Activated CD8-positive, alpha-beta T cell treated with anti-CD3 and anti-CD28 coated beads for 36 hours (primary cell): ENCODE data around the gene DGKB. TPM values are rescaled to one million over a fixed set of nuclear protein-coding genes. Genes with fewer than 3 reads are reported as not detected.

ENCODE experiments used
- ATAC-seq: fragments of 200-7000 bp; cut with Tn5 transposase; one replicate; pipeline ENCODE4 v1.10.0; 2021; ENCODE audit warnings: mild to moderate bottlenecking, moderate library complexity
- CTCF ChIA-PET: fragments of 350-600 bp; sonication (Branson Sonifier 250); formaldehyde crosslinking; loops from one replicate; lab custom pipeline; 2021; ENCODE audit warnings: antibody characterized with exemption; lab: Charles Lee
- POLR2A ChIA-PET: fragments of 350-600 bp; sonication (Branson Sonifier 250); formaldehyde crosslinking; loops from one replicate; lab custom pipeline; 2021; ENCODE audit warnings: antibody characterized with exemption; lab: Charles Lee
- DNase-seq: peaks from one replicate; pipeline ENCODE4 v3.0.0-alpha.2; 2020
- H3K27ac Mint-ChIP-seq: one replicate; pipeline ENCODE4 v1.8.0; 2021; ENCODE audit warnings: mild to moderate bottlenecking, mixed read lengths
- H3K27me3 Mint-ChIP-seq: one replicate; pipeline ENCODE4 v1.8.0; 2021; ENCODE audit warnings: mixed read lengths
- H3K36me3 Mint-ChIP-seq: one replicate; pipeline ENCODE4 v1.8.0; 2021; ENCODE audit warnings: low read depth, mixed read lengths
- H3K4me1 Mint-ChIP-seq: one replicate; pipeline ENCODE4 v1.8.0; 2021; ENCODE audit warnings: low read depth, mixed read lengths
- H3K4me3 Mint-ChIP-seq: one replicate; pipeline ENCODE4 v1.8.0; 2021; ENCODE audit warnings: mild to moderate bottlenecking, moderate library complexity, mixed read lengths
- H3K9me3 Mint-ChIP-seq: one replicate; pipeline ENCODE4 v1.8.0; 2021; ENCODE audit warnings: mixed read lengths
- intact Hi-C: fragments of 100-400 bp; cut with micrococcal nuclease; formaldehyde crosslinking; loops from one replicate; pipeline ENCODE4 v1.10.0; 2022
- total RNA-seq, 2 experiments: library from RNA; stranded (reverse); gene quantifications; one replicate each; pipeline ENCODE4 v1.2.3, GENCODE V29; 2021
- TF ChIP-seq, protein P1 (sequence below): fragments of 200-600 bp; IDR thresholded peaks from one replicate; pipeline ENCODE4 v1.8.0; 2022; ENCODE audit warnings: antibody characterized with exemption, mild to moderate bottlenecking

Gene DGKB
- total RNA-seq, 2 experiments from 2014 or later: not detected

DNA sequence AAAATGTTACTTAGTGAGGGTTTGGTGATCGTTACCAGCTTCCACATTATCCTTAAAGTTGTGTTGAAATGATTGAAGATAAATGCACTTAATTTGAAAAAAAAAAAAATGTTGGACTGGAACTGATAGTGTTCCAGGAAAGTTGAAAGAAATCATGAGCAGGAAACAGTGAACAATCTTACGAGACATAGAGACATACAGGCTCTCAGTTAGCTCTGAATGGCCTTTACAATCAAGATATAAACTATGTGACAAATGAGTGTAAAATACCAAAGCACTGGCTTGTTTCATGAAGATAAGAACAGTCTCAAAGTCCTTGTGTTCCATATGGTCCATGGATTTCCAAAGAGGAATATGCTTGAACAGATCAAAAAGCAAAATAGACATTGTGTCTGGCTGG is 483.0 kb downstream of the DGKB start:
- ATAC-seq (no peak), DNase-seq (no peak)
- H3K36me3 Mint-ChIP-seq: no peaks in the 10 kb centered on the region
- TF ChIP-seq, protein P1, sequence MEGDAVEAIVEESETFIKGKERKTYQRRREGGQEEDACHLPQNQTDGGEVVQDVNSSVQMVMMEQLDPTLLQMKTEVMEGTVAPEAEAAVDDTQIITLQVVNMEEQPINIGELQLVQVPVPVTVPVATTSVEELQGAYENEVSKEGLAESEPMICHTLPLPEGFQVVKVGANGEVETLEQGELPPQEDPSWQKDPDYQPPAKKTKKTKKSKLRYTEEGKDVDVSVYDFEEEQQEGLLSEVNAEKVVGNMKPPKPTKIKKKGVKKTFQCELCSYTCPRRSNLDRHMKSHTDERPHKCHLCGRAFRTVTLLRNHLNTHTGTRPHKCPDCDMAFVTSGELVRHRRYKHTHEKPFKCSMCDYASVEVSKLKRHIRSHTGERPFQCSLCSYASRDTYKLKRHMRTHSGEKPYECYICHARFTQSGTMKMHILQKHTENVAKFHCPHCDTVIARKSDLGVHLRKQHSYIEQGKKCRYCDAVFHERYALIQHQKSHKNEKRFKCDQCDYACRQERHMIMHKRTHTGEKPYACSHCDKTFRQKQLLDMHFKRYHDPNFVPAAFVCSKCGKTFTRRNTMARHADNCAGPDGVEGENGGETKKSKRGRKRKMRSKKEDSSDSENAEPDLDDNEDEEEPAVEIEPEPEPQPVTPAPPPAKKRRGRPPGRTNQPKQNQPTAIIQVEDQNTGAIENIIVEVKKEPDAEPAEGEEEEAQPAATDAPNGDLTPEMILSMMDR: no peak
- no peak overlapping the region for H3K27ac Mint-ChIP-seq
- CTCF ChIA-PET: interaction anchor here (1.2 kb wide), 1 partner anchor 38 kb away, joined by 3 read pairs; no protein-coding TSS in a partner anchor
- H3K9me3 Mint-ChIP-seq: peaks cover 1% of the 10 kb centered on the region
- no peak overlapping the region for H3K4me3 Mint-ChIP-seq
- POLR2A ChIA-PET: no interaction called here
- no peaks in the 10 kb centered on the region for H3K27me3 Mint-ChIP-seq
- intact Hi-C loops: no loop called here
- H3K4me1 Mint-ChIP-seq: no peaks in the 10 kb centered on the region

DNA sequence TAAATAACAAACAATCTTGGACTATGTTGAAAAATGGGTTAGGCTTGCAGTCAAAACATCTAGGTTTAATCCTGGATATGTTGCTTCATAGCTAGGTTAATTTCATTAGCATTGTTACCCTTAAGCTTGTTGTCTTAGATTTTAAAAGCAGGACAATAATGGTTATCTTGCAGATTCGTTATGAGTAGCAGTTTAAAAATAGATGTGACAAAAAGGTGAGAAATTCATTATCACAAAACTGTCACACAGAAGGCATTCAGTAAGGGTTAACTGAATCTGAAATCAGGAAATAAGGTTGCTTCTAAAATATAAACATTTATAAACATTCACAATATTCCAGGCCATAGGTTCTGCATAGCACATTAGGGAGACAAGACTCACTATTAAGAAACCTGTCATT is 483.9 kb downstream of the DGKB start:
- Mint-ChIP-seq H3K27me3 (no peaks in the 10 kb centered on the region), H3K36me3 (no peaks in the 10 kb centered on the region), H3K9me3 (peaks cover 1% of the 10 kb centered on the region), H3K27ac (no peak overlapping the region), H3K4me1 (no peaks in the 10 kb centered on the region), H3K4me3 (no peak overlapping the region)
- ChIA-PET CTCF (interaction anchor here (1.2 kb wide), 1 partner anchor 39 kb away, joined by 3 read pairs; no protein-coding TSS in a partner anchor), POLR2A (no interaction called here)
- no peak for ATAC-seq
- no peak for DNase-seq
- intact Hi-C loops: no loop called here
- TF ChIP-seq, protein P1: no peak

DNA sequence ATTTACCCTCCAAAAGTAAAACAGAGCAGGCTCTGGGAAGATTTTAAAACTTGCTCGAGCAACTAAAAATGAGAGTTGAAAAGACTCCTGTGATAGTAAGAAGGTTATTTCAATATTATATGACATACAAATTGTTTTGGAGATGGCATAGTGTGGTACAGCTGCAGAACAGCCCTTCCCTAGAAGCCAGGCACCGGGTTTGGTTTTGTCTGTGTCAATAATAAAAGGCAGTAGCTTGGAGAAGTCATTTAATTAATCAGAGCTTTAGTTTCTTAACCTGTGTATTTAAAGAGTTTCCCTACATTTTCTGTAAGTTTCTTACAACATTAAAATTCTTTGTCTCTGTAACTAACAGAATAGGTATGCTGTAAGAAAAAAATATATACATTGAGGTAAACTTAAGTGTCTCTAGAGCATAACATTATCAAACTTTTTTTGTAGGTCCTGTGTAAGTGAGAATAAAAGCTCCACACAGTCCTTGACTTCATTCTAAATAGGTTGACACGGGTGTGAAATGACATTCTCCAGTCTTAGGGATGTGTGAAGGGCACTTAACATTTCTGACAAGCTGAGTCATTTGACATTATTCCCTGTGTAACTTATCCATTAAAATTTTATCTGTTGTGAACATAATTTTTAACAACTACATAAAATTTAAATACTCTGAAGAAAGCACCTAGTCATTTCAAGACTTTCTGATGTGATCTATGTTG is 488.1 kb downstream of the DGKB start:
- TF ChIP-seq, protein P1: no peak
- ATAC-seq (no peak), DNase-seq (no peak)
- POLR2A ChIA-PET: no interaction called here
- no peaks in the 10 kb centered on the region for H3K36me3 Mint-ChIP-seq
- H3K27me3 Mint-ChIP-seq: no peaks in the 10 kb centered on the region
- CTCF ChIA-PET: no interaction called here
- H3K27ac Mint-ChIP-seq: no peak overlapping the region
- no peak overlapping the region for H3K4me3 Mint-ChIP-seq
- H3K4me1 Mint-ChIP-seq: no peaks in the 10 kb centered on the region
- peaks cover 3% of the 10 kb centered on the region for H3K9me3 Mint-ChIP-seq
- intact Hi-C loops: no loop called here

DNA sequence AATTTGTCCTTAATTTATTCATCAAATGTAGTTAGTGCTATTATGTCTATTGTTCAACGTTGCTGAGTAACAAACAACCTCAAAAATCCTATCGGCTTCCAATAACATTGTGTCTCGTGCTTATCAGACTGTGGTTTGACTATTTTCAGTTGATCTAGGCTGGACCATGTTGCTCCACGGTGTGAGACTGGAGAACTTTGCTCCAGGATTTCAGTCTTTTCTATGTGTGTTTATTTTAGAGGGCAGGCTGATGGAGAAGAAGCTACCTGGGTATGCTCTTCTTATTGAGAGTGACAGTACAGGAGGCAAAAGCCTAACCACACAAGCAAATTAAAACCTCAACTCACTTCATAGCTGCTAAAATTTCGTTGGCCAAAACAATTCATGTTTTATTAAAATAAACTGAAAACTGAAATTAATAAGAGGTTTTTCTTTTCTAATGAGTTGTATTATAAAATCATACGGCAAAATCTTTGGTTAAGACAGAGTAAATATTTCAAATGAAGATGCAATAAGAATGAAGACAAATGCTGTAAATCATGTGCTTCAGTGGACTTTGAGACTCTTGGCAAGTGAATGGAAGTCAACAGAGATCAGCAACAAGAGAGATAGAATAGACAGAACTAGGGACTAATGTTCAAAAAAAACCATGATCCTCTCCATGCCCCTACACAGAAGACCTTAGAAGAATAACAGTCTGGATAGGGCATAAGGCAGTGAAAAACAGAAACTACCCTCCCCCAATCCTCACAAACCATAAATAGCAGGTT is 495.1 kb downstream of the DGKB start:
- no peak overlapping the region for H3K27ac Mint-ChIP-seq
- no peaks in the 10 kb centered on the region for H3K27me3 Mint-ChIP-seq
- ATAC-seq (no peak), DNase-seq (no peak)
- no peaks in the 10 kb centered on the region for H3K4me1 Mint-ChIP-seq
- CTCF ChIA-PET: no interaction called here
- H3K4me3 Mint-ChIP-seq: no peak overlapping the region
- TF ChIP-seq, protein P1: no peak
- POLR2A ChIA-PET: no interaction called here
- H3K36me3 Mint-ChIP-seq: no peaks in the 10 kb centered on the region
- intact Hi-C loops: no loop called here
- peaks cover 2% of the 10 kb centered on the region for H3K9me3 Mint-ChIP-seq

DNA sequence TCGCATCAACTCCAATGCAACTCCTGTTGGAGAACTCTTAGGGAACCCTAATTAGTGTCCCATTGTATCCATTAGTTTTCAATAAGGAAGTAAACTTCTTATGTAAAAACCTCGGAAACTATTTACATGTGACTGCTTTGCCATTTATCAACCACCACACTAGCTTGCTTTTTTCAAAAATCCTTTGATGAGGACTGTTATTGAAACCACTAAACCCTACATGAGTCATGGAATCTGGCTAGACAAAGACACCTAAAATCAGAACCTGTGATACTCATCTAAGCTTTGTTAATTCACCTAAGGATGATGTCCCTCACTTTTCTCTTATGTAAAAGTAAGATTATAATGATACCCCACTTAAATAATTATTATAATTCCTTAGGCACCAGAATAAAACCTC is 499.0 kb downstream of the DGKB start:
- no peaks in the 10 kb centered on the region for H3K4me1 Mint-ChIP-seq
- ATAC-seq: no peak
- no peaks in the 10 kb centered on the region for H3K27me3 Mint-ChIP-seq
- POLR2A ChIA-PET: no interaction called here
- H3K9me3 Mint-ChIP-seq: no peaks in the 10 kb centered on the region
- DNase-seq: no peak
- CTCF ChIA-PET: no interaction called here
- TF ChIP-seq, protein P1: no peak
- H3K4me3 Mint-ChIP-seq: no peak overlapping the region
- no peak overlapping the region for H3K27ac Mint-ChIP-seq
- H3K36me3 Mint-ChIP-seq: no peaks in the 10 kb centered on the region
- intact Hi-C loops: no loop called here
